K562 (cell line): ENCODE results near the gene TLCD4. TPM values are rescaled to one million over a fixed set of nuclear protein-coding genes. Genes with fewer than 3 reads are reported as not detected.
"Not testable (repeated sequence)": the region's sequence is repeated elsewhere in the genome, so short reads cannot be mapped to it uniquely, and the experiment has no call there.

Experiments
- ATAC-seq: fragments of 200-7000 bp; cut with Tn5 transposase; 3 replicates; pipeline ENCODE4 v1.9.1; 2020; ENCODE audit warnings: moderate library complexity
- BruUV-seq: library from RNA; stranded (reverse); fragments of 400-500 nt; replicated peaks from 2 replicates; lab custom pipeline; 2021; lab: Mats Ljungman, UMichigan
- CTCF ChIA-PET: fragments of 300-600 bp; formaldehyde crosslinking; extraction: SDS; loops from one replicate; lab custom pipeline; 2021; ENCODE audit warnings: low intra/inter-chr PET ratio; lab: Yijun Ruan, JAX
- POLR2A ChIA-PET: fragments of 300-600, 350-650 bp; sonication (Branson Sonifier 250); formaldehyde crosslinking; extraction: SDS; loops from one replicate; lab custom pipeline; 2021; ENCODE audit warnings: antibody characterized with exemption, inconsistent platforms; lab: Yijun Ruan, JAX
- DNase-seq, 4 experiments: peaks; one replicate each; pipeline versions ENCODE4 v3.0.0 to v3.0.0-alpha.2; 2011 to 2018; ENCODE audit warnings: low spot score in 3 of 4, mixed read lengths in 3 of 4; ENCODE audit errors: extremely low read depth in 1 of 4
- FAIRE-seq: peaks from 2 replicates; lab custom pipeline; 2011; peaks lifted over from hg19 to GRCh38; lab: Jason Lieb, UNC
- H2AFZ ChIP-seq: 2 replicates; pipeline ENCODE4 v1.6.0; 2011; ENCODE audit warnings: low read depth, low read length, control low read depth, inconsistent platforms
- H3K27ac ChIP-seq: fragments of 200-600 bp; 3 replicates; pipeline ENCODE4 v1.8.0; 2011; ENCODE audit warnings: low read depth, mild to moderate bottlenecking, control low read depth, inconsistent platforms, low read length, moderate library complexity, mixed read lengths; ENCODE audit errors: extremely low read depth
- H3K27me3 ChIP-seq, 2 experiments: fragments of 300-600 bp in 1 of 2; 2 replicates in 1 of 2; 3 replicates in 1 of 2; pipeline versions ENCODE4 v1.6.0 to v1.8.0; 2011; ENCODE audit warnings: inconsistent platforms in 2 of 2, low read length in 2 of 2, mild to moderate bottlenecking in 1 of 2, mixed read lengths in 1 of 2, moderate library complexity in 1 of 2; ENCODE audit not compliant: control insufficient read depth in 2 of 2, insufficient read depth in 2 of 2
- H3K36me3 ChIP-seq: fragments of 300-600 bp; 3 replicates; pipeline ENCODE4 v1.8.0; 2011; ENCODE audit warnings: mild to moderate bottlenecking, low read length, inconsistent platforms; ENCODE audit not compliant: control insufficient read depth, insufficient read depth
- H3K4me1 ChIP-seq, 2 experiments: fragments of 200-600 bp in 1 of 2; replicated peaks in 1 of 2; 2 replicates in 1 of 2; 3 replicates in 1 of 2; pipeline versions ENCODE4 v1.5.1 to v1.8.0; 2011; ENCODE audit warnings: inconsistent platforms in 2 of 2, low read length in 2 of 2, mild to moderate bottlenecking in 1 of 2, mixed read lengths in 1 of 2, moderate library complexity in 1 of 2; ENCODE audit not compliant: control insufficient read depth in 2 of 2, insufficient read depth in 2 of 2
- H3K4me2 ChIP-seq: 2 replicates; pipeline ENCODE4 v1.6.1; 2011; ENCODE audit warnings: low read length, control low read depth, inconsistent platforms, mixed read lengths; ENCODE audit not compliant: insufficient read depth
- H3K4me3 ChIP-seq: fragments of 200-600 bp; sonication (generic), shearing (Covaris generic); 2 replicates; pipeline ENCODE4 v1.5.1; 2016; ENCODE audit warnings: control low read depth, inconsistent platforms
- H3K79me2 ChIP-seq: fragments of 200-600 bp; 3 replicates; pipeline ENCODE4 v1.8.0; 2011; ENCODE audit warnings: low read length, inconsistent platforms; ENCODE audit not compliant: control insufficient read depth, insufficient read depth
- H3K9ac ChIP-seq, 2 experiments: 2 replicates each; pipeline versions ENCODE4 v1.6.0 to v1.6.1; 2011; ENCODE audit warnings: low read depth in 2 of 2, low read length in 2 of 2, control low read depth in 1 of 2, inconsistent platforms in 1 of 2, mild to moderate bottlenecking in 1 of 2, mixed read lengths in 1 of 2; ENCODE audit not compliant: insufficient read depth in 1 of 2
- H3K9me1 ChIP-seq: one replicate; pipeline ENCODE4 v1.6.0; 2011; ENCODE audit warnings: inconsistent platforms, mild to moderate bottlenecking, low read length, moderate library complexity; ENCODE audit not compliant: control insufficient read depth, insufficient read depth
- H3K9me3 ChIP-seq: replicated peaks from 2 replicates; pipeline ENCODE4 v1.5.1; 2011; ENCODE audit warnings: low read depth, low read length, inconsistent platforms; ENCODE audit not compliant: control insufficient read depth, insufficient read depth
- H4K20me1 ChIP-seq: replicated peaks from 2 replicates; pipeline ENCODE4 v1.6.1; 2011; ENCODE audit warnings: low read length, inconsistent platforms, mixed read lengths; ENCODE audit not compliant: control insufficient read depth, insufficient read depth
- WGBS: fragments of 100-300 bp; shearing (Covaris generic); methylation state at CpG from one replicate; pipeline ENCODE4 v1.1.6; 2016; ENCODE audit warnings: low coverage, mixed read lengths; ENCODE audit not compliant: insufficient coverage; ENCODE audit errors: missing lambda C conversion rate; 5-methylcytosine and 5-hydroxymethylcytosine counted together
- in situ Hi-C: fragments of 300-500 bp; cut with MboI; formaldehyde crosslinking; loops from 4 replicates; pipeline ENCODE4 v1.15.0; 2018; ENCODE audit warnings: inconsistent platforms, mixed read lengths
- intact Hi-C: fragments of 100-400 bp; cut with micrococcal nuclease; formaldehyde crosslinking; loops from 2 replicates; pipeline ENCODE4 v1.14.2; 2022
- polyA plus RNA-seq, 8 experiments: library from polyadenylated mRNA; depleted of rRNA in 4 of 8; stranded (reverse) in 5 of 8; unstranded in 3 of 8; fragments of >200 nt; fragmentation: Nextera tagmentation in 2 of 8; fragmentation: Illumina TruSeq in 1 of 8; extraction: Ambion mirVana in 2 of 8; extraction: Trizol in 1 of 8; gene quantifications; 2 replicates each; pipeline versions ENCODE4 v1.2.1 to v1.2.3, GENCODE V29; 2011 to 2014; ENCODE audit warnings: inconsistent platforms in 1 of 8, missing spikeins in 1 of 8
- small RNA-seq: library from RNA; depleted of rRNA; stranded (forward); fragments of <200 nt; gene quantifications from one replicate; pipeline ENCODE3, GENCODE V24; 2014
- total RNA-seq, 7 experiments: library from RNA; depleted of rRNA in 6 of 7; stranded (reverse); fragments of >200 nt in 6 of 7; fragmentation: Illumina TruSeq in 2 of 7; extraction: Trizol in 2 of 7; gene quantifications; 2 replicates each; pipeline versions ENCODE4 v1.2.1 to v1.2.3, GENCODE V29; 2011 to 2021; ENCODE audit warnings: low replicate concordance in 1 of 7

The TLCD4 gene
- total and polyA plus RNA-seq, 9 of the 15 experiments (the other 6 are each of a cell fraction or from before 2014, with no cell fraction given), result 3.5 to 19.8 (median 7.6) TPM

DNA sequence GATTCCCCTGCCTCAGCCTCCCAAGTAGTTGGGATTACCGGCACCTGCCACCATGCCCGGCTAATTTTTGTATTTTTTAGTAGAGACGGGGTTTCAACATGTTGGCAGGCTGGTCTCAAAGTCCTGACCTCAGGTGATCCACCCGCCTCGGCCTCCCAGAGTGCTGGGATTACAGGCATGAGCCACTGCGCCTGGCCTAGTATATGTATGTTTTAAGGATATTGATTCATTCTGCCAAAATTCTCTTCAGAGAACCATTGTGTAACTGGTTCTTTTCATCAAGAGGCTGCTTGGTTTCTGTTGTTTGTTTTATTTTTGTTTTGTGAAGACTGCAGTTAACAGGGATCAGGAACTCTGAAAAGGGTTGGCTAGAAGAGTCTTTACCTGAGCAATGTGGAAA, 48.4 kb downstream of the TLCD4 start:
- BruUV-seq, ATAC-seq, H3K4me3 ChIP-seq, in situ Hi-C loops, H3K4me2 ChIP-seq, H3K79me2 ChIP-seq, H3K27me3 ChIP-seq, POLR2A ChIA-PET, H3K36me3 ChIP-seq, H4K20me1 ChIP-seq, H3K9me3 ChIP-seq, H2AFZ ChIP-seq, intact Hi-C loops, H3K9ac ChIP-seq, CTCF ChIA-PET, FAIRE-seq, H3K27ac ChIP-seq, DNase-seq, H3K9me1 ChIP-seq: not testable (repeated sequence)
- H3K4me1 ChIP-seq, result peaks cover 17 to 24% of the 10 kb centered on the region in 2 experiments
- WGBS, result 60% methylated on average over 3 of the region's 6 CpGs

Small RNA genes lying within 50 kb of the gene (small RNA-seq; reads per million reads assigned to genes)
- not detected for gene RF00019

Other genes with a start within 250 kb of the TLCD4 start
- gene CNN3, start 190.2 kb upstream of the TLCD4 start, total RNA-seq (2014; rRNA removed), result 0.32 TPM in 1 of 2 replicates, not detected in the other
- gene CNN3, start 190.2 kb upstream of the TLCD4 start, total RNA-seq (2014; rRNA removed; fragmentation: Illumina TruSeq; extraction: Trizol), result 0.18 TPM in 1 of 2 replicates, not detected in the other
- not detected in 2 replicates for gene CNN3, start 190.2 kb upstream of the TLCD4 start, total RNA-seq (2015; rRNA removed; fragmentation: Illumina TruSeq; extraction: Trizol)
- gene CNN3, start 190.2 kb upstream of the TLCD4 start, total RNA-seq (2021), result 0.56 and 0.62 TPM in 2 replicates
- 0.08 TPM in 1 of 2 replicates, not detected in the other for gene CNN3, start 190.2 kb upstream of the TLCD4 start, polyA plus RNA-seq (2011; rRNA removed)
- gene CNN3, start 190.2 kb upstream of the TLCD4 start, polyA plus RNA-seq (2014; fragmentation: Illumina TruSeq; extraction: Trizol), result not detected in 2 replicates
- gene CNN3, start 190.2 kb upstream of the TLCD4 start, polyA plus RNA-seq (2014; fragmentation: Nextera tagmentation; extraction: Ambion mirVana), result under 1 TPM in 1 of 2 experiments, not detected in 1; 0.06 TPM
- gene CNN3, start 190.2 kb upstream of the TLCD4 start, polyA plus RNA-seq (2014; rRNA removed), result 0.12 TPM in 1 of 2 replicates, not detected in the other
- 1.8 and 2.8 TPM in 2 replicates for gene ALG14, start 44.4 kb upstream of the TLCD4 start, total RNA-seq (2014; rRNA removed)
- 3.9 and 6.8 TPM in 2 replicates for gene ALG14, start 44.4 kb upstream of the TLCD4 start, total RNA-seq (2014; rRNA removed; fragmentation: Illumina TruSeq; extraction: Trizol)
- 2.6 and 3.3 TPM in 2 replicates for gene ALG14, start 44.4 kb upstream of the TLCD4 start, total RNA-seq (2015; rRNA removed; fragmentation: Illumina TruSeq; extraction: Trizol)
- 6.1 and 8.6 TPM in 2 replicates for gene ALG14, start 44.4 kb upstream of the TLCD4 start, total RNA-seq (2021)
- gene ALG14, start 44.4 kb upstream of the TLCD4 start, polyA plus RNA-seq (2011; rRNA removed), result 2.8 and 2.9 TPM in 2 replicates
- gene ALG14, start 44.4 kb upstream of the TLCD4 start, polyA plus RNA-seq (2014; fragmentation: Illumina TruSeq; extraction: Trizol), result 4.7 and 4.9 TPM in 2 replicates
- gene ALG14, start 44.4 kb upstream of the TLCD4 start, polyA plus RNA-seq (2014; fragmentation: Nextera tagmentation; extraction: Ambion mirVana), result 10 to 100 TPM; 14.9 to 16.2 TPM
- 2.2 and 2.8 TPM in 2 replicates for gene ALG14, start 44.4 kb upstream of the TLCD4 start, polyA plus RNA-seq (2014; rRNA removed)
- 21.6 and 26.1 TPM in 2 replicates for gene RWDD3, start 116.9 kb downstream of the TLCD4 start, total RNA-seq (2014; rRNA removed)
- 34.9 and 38.5 TPM in 2 replicates for gene RWDD3, start 116.9 kb downstream of the TLCD4 start, total RNA-seq (2014; rRNA removed; fragmentation: Illumina TruSeq; extraction: Trizol)
- 33.5 and 34.5 TPM in 2 replicates for gene RWDD3, start 116.9 kb downstream of the TLCD4 start, total RNA-seq (2015; rRNA removed; fragmentation: Illumina TruSeq; extraction: Trizol)
- 23.7 and 26.7 TPM in 2 replicates for gene RWDD3, start 116.9 kb downstream of the TLCD4 start, total RNA-seq (2021)
- 40.4 and 49.7 TPM in 2 replicates for gene RWDD3, start 116.9 kb downstream of the TLCD4 start, polyA plus RNA-seq (2011; rRNA removed)
- 32.9 and 33.8 TPM in 2 replicates for gene RWDD3, start 116.9 kb downstream of the TLCD4 start, polyA plus RNA-seq (2014; fragmentation: Illumina TruSeq; extraction: Trizol)
- 10 to 100 TPM; 52.7 to 65.0 TPM for gene RWDD3, start 116.9 kb downstream of the TLCD4 start, polyA plus RNA-seq (2014; fragmentation: Nextera tagmentation; extraction: Ambion mirVana)
- 41.2 and 57.4 TPM in 2 replicates for gene RWDD3, start 116.9 kb downstream of the TLCD4 start, polyA plus RNA-seq (2014; rRNA removed)